ENCODE data around the gene PSME3IP1.
A peak's percentile ranks its signal among the peaks of the same experiment; 100 is the strongest.

Gene PSME3IP1

GRCh38 chr16:57216968-57217367 is 31.1 kb upstream of the PSME3IP1 start:
- ChIA-PET CTCF (no interaction called here), POLR2A (no interaction called here)
- Histone ChIP-seq H3K9me3 (ENCODE audit: control insufficient read depth, insufficient read depth, low read depth, low read length) (no peaks in the 10 kb centered on the region; the same call in 1 of the 2 replicates), H3K4me1 (ENCODE audit: control insufficient read depth, insufficient read depth, low read length) (no peaks in the 10 kb centered on the region), H3K27ac (ENCODE audit: extremely low read depth, low read depth, low read length) (no peak overlapping the region), H3K36me3 (ENCODE audit: control insufficient read depth in 2 of 2, insufficient read depth in 1 of 2, low read length in 2 of 2) (peaks cover 30 to 93% of the 10 kb centered on the region in 2 experiments), H3K4me3 (ENCODE audit: low read depth, low read length) (no peak overlapping the region)
- no peak for TF ChIP-seq ZNF184 (tag by site-specific recombination; IDR thresholded peaks at IDR 0.05)
- TF ChIP-seq ZNF274 (IDR thresholded peaks at IDR 0.05; ENCODE audit: low read length), result no peak; the same call in 1 of the 2 replicates
- TF ChIP-seq ZNF274 (tag by site-specific recombination; IDR thresholded peaks at IDR 0.05; ENCODE audit: borderline replicate concordance), result peak; percentile 69; the same call in 1 of the 2 replicates
- TF ChIP-seq SETDB1 (IDR thresholded peaks at IDR 0.05; ENCODE audit: insufficient read length, low read length), result peak; percentile 31

- TF ChIP-seq ZNF596 (tag by site-specific recombination; IDR thresholded peaks at IDR 0.05) (no peak), ZNF121 (tag by site-specific recombination; IDR thresholded peaks at IDR 0.05) (no peak), ZBTB11 (tag by site-specific recombination; conservative IDR thresholded peaks at IDR 0.05; ENCODE audit: low read depth) (no peak), ZNF670 (tag by site-specific recombination; IDR thresholded peaks at IDR 0.05; ENCODE audit: low read depth) (no peak), ZNF624 (tag by site-specific recombination; IDR thresholded peaks at IDR 0.05) (no peak), KLF17 (tag by site-specific recombination; IDR thresholded peaks at IDR 0.05) (no peak), ZNF513 (tag by site-specific recombination; IDR thresholded peaks at IDR 0.05) (no peak), ATF2 (tag by site-specific recombination; IDR thresholded peaks at IDR 0.05; ENCODE audit: low read depth) (no peak), ZNF701 (tag by site-specific recombination; IDR thresholded peaks at IDR 0.05) (no peak), ZNF837 (tag by site-specific recombination; IDR thresholded peaks at IDR 0.05) (no peak), ZNF138 (tag by site-specific recombination; IDR thresholded peaks at IDR 0.05; ENCODE audit: borderline replicate concordance) (no peak), ZSCAN18 (tag by site-specific recombination; IDR thresholded peaks at IDR 0.05) (no peak), ZIC2 (tag by site-specific recombination; IDR thresholded peaks at IDR 0.05) (no peak), ZNF585B (tag by site-specific recombination; IDR thresholded peaks at IDR 0.05) (no peak), ZNF830 (tag by site-specific recombination; IDR thresholded peaks at IDR 0.05; ENCODE audit: low read depth) (no peak), SP3 (tag by site-specific recombination; IDR thresholded peaks at IDR 0.05) (no peak), ZNF423 (tag by site-specific recombination; IDR thresholded peaks at IDR 0.05) (no peak), ZNF266 (tag by site-specific recombination; IDR thresholded peaks at IDR 0.05; ENCODE audit: low read depth) (no peak)
- Histone ChIP-seq H3K9me3 (ENCODE audit: control insufficient read depth, insufficient read depth, low read depth, low read length) (no peaks in the 10 kb centered on the region; the same call in 1 of the 2 replicates), H3K4me1 (ENCODE audit: control insufficient read depth, insufficient read depth, low read length) (no peaks in the 10 kb centered on the region), H3K27ac (ENCODE audit: extremely low read depth, low read depth, low read length) (no peak overlapping the region), H3K4me3 (ENCODE audit: low read depth, low read length) (no peak overlapping the region), H3K36me3 (ENCODE audit: control insufficient read depth in 2 of 2, insufficient read depth in 1 of 2, low read length in 2 of 2) (peaks cover 54 to 82% of the 10 kb centered on the region in 2 experiments)
- ChIA-PET CTCF (no interaction called here), POLR2A (interaction anchor here (0.8 kb wide), 1 partner anchor 32 kb away, joined by 3 read pairs; the partner anchor contains the start of gene ARL2BP)
These were observed 27.6 kb upstream of the PSME3IP1 start for GRCh38 chr16:57213462-57213861.

Data from HEK293 (cell line).